NCI-H1436 treated with DMSO at 0.1 percent for 48 hours (cell line): ENCODE data around the gene PKNOX2.

Experiments
- DNase-seq: peaks from one replicate; lab custom pipeline; 2025; lab: John Stamatoyannopoulos, UW

Gene PKNOX2

GRCh38 chr11:125341676-125342075, 177.1 kb downstream of the PKNOX2 start:
- DNase-seq = no peak

GRCh38 chr11:125342281-125342930, 177.9 kb downstream of the PKNOX2 start:
- DNase-seq = no peak

- DNase-seq = no peak
Observed at GRCh38 chr11:125343086-125343717, 178.7 kb downstream of the PKNOX2 start.

GRCh38 chr11:125343718-125344131, 179.2 kb downstream of the PKNOX2 start:
- no peak for DNase-seq

GRCh38 chr11:125344846-125345420, 180.4 kb downstream of the PKNOX2 start:
- no peak for DNase-seq

- no peak for DNase-seq
Observed at GRCh38 chr11:125345421-125346178, 181.0 kb downstream of the PKNOX2 start.

GRCh38 chr11:125346179-125346530, 181.6 kb downstream of the PKNOX2 start:
- DNase-seq = no peak

- no peak for DNase-seq
Observed at GRCh38 chr11:125346565-125347260, 182.2 kb downstream of the PKNOX2 start.

GRCh38 chr11:125347261-125347585, 182.7 kb downstream of the PKNOX2 start:
- no peak for DNase-seq

GRCh38 chr11:125348141-125348651, 183.6 kb downstream of the PKNOX2 start:
- DNase-seq = no peak

GRCh38 chr11:125348674-125349309, 184.2 kb downstream of the PKNOX2 start:
- DNase-seq = no peak

GRCh38 chr11:125350206-125351032, 185.9 kb downstream of the PKNOX2 start:
- DNase-seq = no peak

- no peak for DNase-seq
Observed at GRCh38 chr11:125351033-125351867, 186.7 kb downstream of the PKNOX2 start.

- DNase-seq = no peak
Observed at GRCh38 chr11:125351868-125352250, 187.3 kb downstream of the PKNOX2 start.

GRCh38 chr11:125356797-125357196, 192.2 kb downstream of the PKNOX2 start:
- no peak for DNase-seq

- DNase-seq = no peak
Observed at GRCh38 chr11:125357551-125357950, 193.0 kb downstream of the PKNOX2 start.

- no peak for DNase-seq
Observed at GRCh38 chr11:125358254-125358840, 193.8 kb downstream of the PKNOX2 start.

- no peak for DNase-seq
Observed at GRCh38 chr11:125359130-125359529, 194.6 kb downstream of the PKNOX2 start.

- DNase-seq = no peak
Observed at GRCh38 chr11:125360066-125360465, 195.5 kb downstream of the PKNOX2 start.
